ENCODE results near the gene HOMER2. TPM values are rescaled to one million over a fixed set of nuclear protein-coding genes. Genes with fewer than 3 reads are reported as not detected.

HOMER2 gene
- total and polyA plus RNA-seq, 10 donors, result 2.1 to 24.3 (median 11.7) TPM

- intact Hi-C loops (cut with DNase I; ENCODE audit: low total_unique reads), result no loop called here
- Histone ChIP-seq H3K36me3 (no peaks in the 10 kb centered on the region), H3K4me3 (no peak overlapping the region), H3K27ac (no peak overlapping the region), H3K9me3 (peaks cover 0 to 27% (median 13%) of the 10 kb centered on the region in 8 donors), H3K4me1 (no peaks in the 10 kb centered on the region), H3K27me3 (replicated peaks in 1 of 7) (no peaks in the 10 kb centered on the region)
- TF ChIP-seq POLR2A (IDR thresholded peaks at IDR 0.05), result no peak
- TF ChIP-seq POLR2AphosphoS5 (IDR thresholded peaks at IDR 0.05), result no peak
- TF ChIP-seq CTCF (IDR thresholded peaks at IDR 0.05 in 8 of 11, conservative IDR thresholded peaks at IDR 0.05 in 3 of 11), result no peak
- DNase-seq, result no peak
- 93 to 100% (median 94%) methylated on average over 1 of the region's 1 CpG for WGBS, 5 donors
Measured at GRCh38 chr15:82907350-82907749, 45.2 kb downstream of the HOMER2 start.

GRCh38 chr15:82904574-82904973 lies 47.9 kb downstream of the HOMER2 start:
- WGBS, 5 donors, result 94 to 98% (median 95%) methylated on average over 3 of the region's 3 CpGs
- H3K27me3 ChIP-seq (replicated peaks in 1 of 7), result no peaks in the 10 kb centered on the region
- H3K36me3 ChIP-seq, result no peaks in the 10 kb centered on the region
- H3K4me3 ChIP-seq, result no peak overlapping the region
- intact Hi-C loops (cut with DNase I; ENCODE audit: low total_unique reads), result no loop called here
- H3K9me3 ChIP-seq, result peaks cover 0 to 24% (median 12%) of the 10 kb centered on the region in 8 donors
- no peak for DNase-seq
- H3K4me1 ChIP-seq, result no peaks in the 10 kb centered on the region
- no peak overlapping the region for H3K27ac ChIP-seq
- TF ChIP-seq POLR2AphosphoS5 (IDR thresholded peaks at IDR 0.05) (no peak), POLR2A (IDR thresholded peaks at IDR 0.05) (no peak)

- intact Hi-C loops (cut with DNase I; ENCODE audit: low total_unique reads), result no loop called here
- H3K27me3 ChIP-seq (replicated peaks in 1 of 7), result no peaks in the 10 kb centered on the region
- WGBS, 5 donors, result 93 to 97% (median 96%) methylated on average over 16 of the region's 16 CpGs
- no peak for DNase-seq
- H3K4me1 ChIP-seq, result no peaks in the 10 kb centered on the region
- peaks cover 0 to 13% (median 2%) of the 10 kb centered on the region in 8 donors for H3K9me3 ChIP-seq
- no peak overlapping the region for H3K27ac ChIP-seq
- no peak overlapping the region for H3K4me3 ChIP-seq
- no peak for TF ChIP-seq POLR2A (IDR thresholded peaks at IDR 0.05)
- no peak for TF ChIP-seq POLR2AphosphoS5 (IDR thresholded peaks at IDR 0.05)
- no peaks in the 10 kb centered on the region for H3K36me3 ChIP-seq
Measured at GRCh38 chr15:82903511-82903910, 49.0 kb downstream of the HOMER2 start.

- Histone ChIP-seq H3K36me3 (no peaks in the 10 kb centered on the region), H3K4me3 (no peak overlapping the region), H3K9me3 (no peaks in the 10 kb centered on the region), H3K4me1 (no peaks in the 10 kb centered on the region), H3K27ac (no peak overlapping the region), H3K27me3 (replicated peaks in 1 of 7) (no peaks in the 10 kb centered on the region)
- intact Hi-C loops (cut with DNase I; ENCODE audit: low total_unique reads), result no loop called here
- no peak for DNase-seq
- TF ChIP-seq POLR2A (IDR thresholded peaks at IDR 0.05), result no peak
- TF ChIP-seq CTCF (IDR thresholded peaks at IDR 0.05 in 8 of 11, conservative IDR thresholded peaks at IDR 0.05 in 3 of 11), result no peak
- no peak for TF ChIP-seq POLR2AphosphoS5 (IDR thresholded peaks at IDR 0.05)
- WGBS, 5 donors, result 71 to 90% (median 84%) methylated on average over 6 of the region's 6 CpGs
Measured at GRCh38 chr15:82901114-82901805, 51.3 kb downstream of the HOMER2 start.

GRCh38 chr15:82900511-82901060 lies 51.9 kb downstream of the HOMER2 start:
- no peak for TF ChIP-seq POLR2AphosphoS5 (IDR thresholded peaks at IDR 0.05)
- TF ChIP-seq CTCF (IDR thresholded peaks at IDR 0.05 in 8 of 11, conservative IDR thresholded peaks at IDR 0.05 in 3 of 11), result no peak
- no peak for TF ChIP-seq POLR2A (IDR thresholded peaks at IDR 0.05)
- Histone ChIP-seq H3K4me3 (no peak overlapping the region), H3K36me3 (no peaks in the 10 kb centered on the region), H3K9me3 (no peaks in the 10 kb centered on the region), H3K27me3 (replicated peaks in 1 of 7) (no peaks in the 10 kb centered on the region), H3K4me1 (no peaks in the 10 kb centered on the region), H3K27ac (no peak overlapping the region)
- WGBS, 5 donors, result 60 to 92% (median 75%) methylated on average over 1 of the region's 1 CpG
- intact Hi-C loops (cut with DNase I; ENCODE audit: low total_unique reads), result no loop called here
- no peak for DNase-seq
